Liver (tissue), 9 donors: ENCODE data around the gene PPP1R13B. TPM values are rescaled to one million over a fixed set of nuclear protein-coding genes. Genes with fewer than 3 reads are reported as not detected.

Source experiments
- DNase-seq: peaks from one replicate; pipeline ENCODE4 v3.0.0-alpha.2; 2017; ENCODE audit warnings: low spot score
- H3K27ac ChIP-seq, 2 donors: one replicate each; pipeline ENCODE4 v1.7.0; 2013; ENCODE audit warnings: inconsistent platforms in 2 of 2, low read length in 2 of 2, control low read depth in 1 of 2, low read depth in 1 of 2, mild to moderate bottlenecking in 1 of 2
- H3K27me3 ChIP-seq, 4 donors: one replicate each; pipeline versions ENCODE4 v1.6.1 to v1.7.0; 2013; ENCODE audit warnings: low read length in 3 of 4, inconsistent platforms in 1 of 4, mild to moderate bottlenecking in 1 of 4, moderate library complexity in 1 of 4; ENCODE audit not compliant: control insufficient read depth in 4 of 4, insufficient read depth in 4 of 4
- H3K36me3 ChIP-seq, 4 donors: one replicate each; pipeline versions ENCODE4 v1.6.1 to v1.7.0; 2013; ENCODE audit warnings: low read length in 3 of 4, mild to moderate bottlenecking in 3 of 4, low read depth in 1 of 4, moderate library complexity in 1 of 4; ENCODE audit not compliant: control insufficient read depth in 4 of 4, insufficient read depth in 3 of 4
- H3K4me1 ChIP-seq, 4 donors: one replicate each; pipeline versions ENCODE4 v1.6.1 to v1.7.0; 2013; ENCODE audit warnings: low read length in 3 of 4, mild to moderate bottlenecking in 3 of 4, moderate library complexity in 1 of 4; ENCODE audit not compliant: control insufficient read depth in 4 of 4, insufficient read depth in 4 of 4
- H3K4me3 ChIP-seq, 3 donors: one replicate each; pipeline versions ENCODE4 v1.6.1 to v1.7.0; 2013; ENCODE audit warnings: low read length in 3 of 3, control low read depth in 1 of 3, low read depth in 1 of 3, mild to moderate bottlenecking in 1 of 3
- H3K9ac ChIP-seq, 2 donors: one replicate each; pipeline ENCODE4 v1.7.0; 2013; ENCODE audit warnings: low read length in 2 of 2, mild to moderate bottlenecking in 2 of 2, moderate library complexity in 2 of 2, control low read depth in 1 of 2, low read depth in 1 of 2
- H3K9me3 ChIP-seq, 4 donors: one replicate each; pipeline versions ENCODE4 v1.6.1 to v1.7.0; 2013; ENCODE audit warnings: low read length in 3 of 4; ENCODE audit not compliant: control insufficient read depth in 4 of 4
- ATF3 ChIP-seq: IDR thresholded peaks from 2 replicates; pipeline ENCODE4 v1.6.1; 2016; ENCODE audit warnings: antibody characterized with exemption
- CTCF ChIP-seq: fragments of 150-350 bp; IDR thresholded peaks from 2 replicates; pipeline ENCODE4 v1.5.1; 2017; ENCODE audit warnings: improper control_type of control experiment, low read depth, low read length; ENCODE audit not compliant: missing input control
- EGR1 ChIP-seq, 2 donors: IDR thresholded peaks; 2 replicates each; pipeline ENCODE4 v1.6.1; 2016 to 2018; ENCODE audit warnings: antibody characterized with exemption in 2 of 2, low read depth in 2 of 2
- FOXA1 ChIP-seq: IDR thresholded peaks from 2 replicates; pipeline ENCODE4 v1.6.1; 2016; ENCODE audit warnings: antibody characterized with exemption
- FOXA2 ChIP-seq: IDR thresholded peaks from 2 replicates; pipeline ENCODE4 v1.6.1; 2016; ENCODE audit warnings: antibody characterized with exemption
- GABPA ChIP-seq, 2 donors: IDR thresholded peaks in 1 of 2; conservative IDR thresholded peaks in 1 of 2; 2 replicates each; pipeline ENCODE4 v1.6.1; 2016; ENCODE audit warnings: antibody characterized with exemption in 2 of 2, mild to moderate bottlenecking in 1 of 2, moderate library complexity in 1 of 2
- HNF4A ChIP-seq, 2 donors: conservative IDR thresholded peaks; 2 replicates each; pipeline ENCODE4 v1.6.1; 2016; ENCODE audit warnings: antibody characterized with exemption in 2 of 2, mild to moderate bottlenecking in 2 of 2
- HNF4G ChIP-seq: IDR thresholded peaks from 2 replicates; pipeline ENCODE4 v1.6.1; 2016; ENCODE audit warnings: antibody characterized with exemption
- JUND ChIP-seq, 2 donors: IDR thresholded peaks; 2 replicates each; pipeline ENCODE4 v1.6.1; 2016; ENCODE audit warnings: antibody characterized with exemption in 2 of 2
- MAX ChIP-seq: IDR thresholded peaks from 2 replicates; pipeline ENCODE4 v1.6.1; 2016; ENCODE audit warnings: antibody characterized with exemption
- NR2F2 ChIP-seq: IDR thresholded peaks from 2 replicates; pipeline ENCODE4 v1.6.1; 2016; ENCODE audit warnings: antibody characterized with exemption
- RAD21 ChIP-seq, 2 donors: IDR thresholded peaks; 2 replicates each; pipeline ENCODE4 v1.6.1; 2016; ENCODE audit warnings: antibody characterized with exemption in 2 of 2, mild to moderate bottlenecking in 2 of 2
- REST ChIP-seq: IDR thresholded peaks from 2 replicates; pipeline ENCODE4 v1.6.1; 2016; ENCODE audit warnings: antibody characterized with exemption, mild to moderate bottlenecking
- RXRA ChIP-seq, 2 donors: IDR thresholded peaks; 2 replicates each; pipeline ENCODE4 v1.6.1; 2017 to 2018; ENCODE audit warnings: antibody characterized with exemption in 2 of 2, mild to moderate bottlenecking in 1 of 2
- SP1 ChIP-seq: IDR thresholded peaks from 2 replicates; pipeline ENCODE4 v1.6.1; 2018; ENCODE audit warnings: antibody characterized with exemption, mild to moderate bottlenecking
- TAF1 ChIP-seq: conservative IDR thresholded peaks from 2 replicates; pipeline ENCODE4 v1.6.1; 2016; ENCODE audit warnings: antibody characterized with exemption, mild to moderate bottlenecking
- YY1 ChIP-seq: IDR thresholded peaks from 2 replicates; pipeline ENCODE4 v1.6.1; 2016; ENCODE audit warnings: antibody characterized with exemption, mild to moderate bottlenecking
- ZBTB33 ChIP-seq: IDR thresholded peaks from 2 replicates; pipeline ENCODE4 v1.6.1; 2016; ENCODE audit warnings: antibody characterized with exemption
- WGBS: extraction: QIAGEN DNeasy Blood & Tissue Kit; methylation state at CpG from one replicate; pipeline ENCODE4 v1.1.7; 2013; 5-methylcytosine and 5-hydroxymethylcytosine counted together
- polyA plus RNA-seq, 2 donors: library from polyadenylated mRNA; stranded (reverse) in 1 of 2; unstranded in 1 of 2; fragments of 200-250 nt in 1 of 2; fragments of >200 nt in 1 of 2; fragmentation: Nextera tagmentation in 1 of 2; extraction: Ambion mirVana in 1 of 2; gene quantifications; one replicate each; pipeline versions ENCODE4 v1.2.1 to v1.2.3, GENCODE V29; 2013 to 2015
- total RNA-seq, 2 donors: library from RNA; depleted of rRNA; stranded (reverse); fragments of >200 nt; gene quantifications; one replicate each; pipeline ENCODE4 v1.2.3, GENCODE V29; 2014
- donor health status: healthy.
- donor health status: healthy.
- donor health status: healthy.
- donor health status: healthy.
- donor health status: healthy.

Gene PPP1R13B
- total and polyA plus RNA-seq, 4 donors = 3.2 to 15.1 (median 5.1) TPM

GRCh38 chr14:103748534-103748857, 98.9 kb downstream of the PPP1R13B start:
- H3K36me3 ChIP-seq = peaks cover 3 to 13% (median 7%) of the 10 kb centered on the region in 4 donors

More at GRCh38 chr14:103748534-103748857, 98.9 kb downstream of the PPP1R13B start:
- 90% methylated on average over 5 of the region's 5 CpGs for WGBS
- H3K9ac ChIP-seq = no peak overlapping the region
- H3K27me3 ChIP-seq = no peaks in the 10 kb centered on the region
- H3K27ac ChIP-seq = no peak overlapping the region
- no peak overlapping the region for H3K4me3 ChIP-seq
- TF ChIP-seq REST = no peak
- no peak for TF ChIP-seq CTCF
- TF ChIP-seq RXRA (IDR thresholded peaks at IDR 0.05) = no peak
- no peak for TF ChIP-seq HNF4A (conservative IDR thresholded peaks at IDR 0.05)
- TF ChIP-seq NR2F2 = no peak
- no peak for TF ChIP-seq SP1
- TF ChIP-seq HNF4G = no peak
- no peak for TF ChIP-seq FOXA2
- no peak for TF ChIP-seq MAX
- TF ChIP-seq JUND (IDR thresholded peaks at IDR 0.05) = no peak
- no peak for TF ChIP-seq TAF1
- no peak for TF ChIP-seq ZBTB33
- no peak for TF ChIP-seq ATF3
- no peak for TF ChIP-seq RAD21 (IDR thresholded peaks at IDR 0.05)
- no peak for TF ChIP-seq EGR1 (IDR thresholded peaks at IDR 0.05; ENCODE audit: low read depth in 2 of 2)
- TF ChIP-seq FOXA1 = no peak
- no peak for TF ChIP-seq GABPA (IDR thresholded peaks at IDR 0.05 in 1 of 2, conservative IDR thresholded peaks at IDR 0.05 in 1 of 2)
- TF ChIP-seq YY1 = no peak
- H3K9me3 ChIP-seq = no peaks in the 10 kb centered on the region
- peak; percentile 14 for DNase-seq
- H3K4me1 ChIP-seq = peaks cover 0 to 11% (median 9%) of the 10 kb centered on the region in 4 donors
